Measurements from ENCODE around the gene CBX7. TPM values are rescaled to one million over a fixed set of nuclear protein-coding genes. Genes with fewer than 3 reads are reported as not detected.

CBX7 gene
- total RNA-seq, 1 donor from 2014 or later: 5.9 TPM

GRCh38 chr22:39115977-39116621 lies 36.4 kb downstream of the CBX7 start:
- DNase-seq: no peak

DNA sequence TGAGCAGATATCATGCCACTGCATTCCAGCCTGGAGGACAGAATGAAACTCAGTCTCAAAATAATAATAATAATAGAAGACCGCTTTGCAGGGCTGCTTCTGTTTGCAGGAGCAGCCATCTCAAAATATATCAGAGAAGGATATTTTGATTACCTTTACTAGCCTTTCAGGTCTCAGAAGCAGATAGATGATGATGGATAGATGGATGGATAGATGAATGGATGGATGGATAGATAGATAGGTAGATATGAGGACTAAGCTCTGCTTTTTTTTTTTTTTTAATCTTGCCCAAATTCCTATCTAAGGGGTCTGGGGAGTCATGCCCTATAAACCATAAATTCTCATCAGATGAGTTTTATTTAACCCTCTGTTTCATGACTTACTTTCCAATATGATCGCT lies 36.9 kb downstream of the CBX7 start:
- Mint-ChIP-seq H3K4me1 (ENCODE audit: low read depth, unreplicated experiment) (no peaks in the 10 kb centered on the region), H3K27me3 (ENCODE audit: unreplicated experiment) (peaks cover 7% of the 10 kb centered on the region), H3K9me3 (ENCODE audit: unreplicated experiment) (peaks cover 2% of the 10 kb centered on the region), H3K4me3 (ENCODE audit: unreplicated experiment) (no peak overlapping the region), H3K27ac (ENCODE audit: unreplicated experiment) (no peak overlapping the region), H3K36me3 (ENCODE audit: unreplicated experiment) (no peaks in the 10 kb centered on the region)
- TF ChIP-seq, protein P1, sequence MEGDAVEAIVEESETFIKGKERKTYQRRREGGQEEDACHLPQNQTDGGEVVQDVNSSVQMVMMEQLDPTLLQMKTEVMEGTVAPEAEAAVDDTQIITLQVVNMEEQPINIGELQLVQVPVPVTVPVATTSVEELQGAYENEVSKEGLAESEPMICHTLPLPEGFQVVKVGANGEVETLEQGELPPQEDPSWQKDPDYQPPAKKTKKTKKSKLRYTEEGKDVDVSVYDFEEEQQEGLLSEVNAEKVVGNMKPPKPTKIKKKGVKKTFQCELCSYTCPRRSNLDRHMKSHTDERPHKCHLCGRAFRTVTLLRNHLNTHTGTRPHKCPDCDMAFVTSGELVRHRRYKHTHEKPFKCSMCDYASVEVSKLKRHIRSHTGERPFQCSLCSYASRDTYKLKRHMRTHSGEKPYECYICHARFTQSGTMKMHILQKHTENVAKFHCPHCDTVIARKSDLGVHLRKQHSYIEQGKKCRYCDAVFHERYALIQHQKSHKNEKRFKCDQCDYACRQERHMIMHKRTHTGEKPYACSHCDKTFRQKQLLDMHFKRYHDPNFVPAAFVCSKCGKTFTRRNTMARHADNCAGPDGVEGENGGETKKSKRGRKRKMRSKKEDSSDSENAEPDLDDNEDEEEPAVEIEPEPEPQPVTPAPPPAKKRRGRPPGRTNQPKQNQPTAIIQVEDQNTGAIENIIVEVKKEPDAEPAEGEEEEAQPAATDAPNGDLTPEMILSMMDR (IDR thresholded peaks at IDR 0.05; ENCODE audit: partially characterized antibody, unreplicated experiment): no peak
- no peak for DNase-seq

More at GRCh38 chr22:39115977-39116621, 36.4 kb downstream of the CBX7 start:
- peaks cover 2% of the 10 kb centered on the region for H3K9me3 Mint-ChIP-seq (ENCODE audit: unreplicated experiment)
- no peak overlapping the region for H3K27ac Mint-ChIP-seq (ENCODE audit: unreplicated experiment)
- H3K27me3 Mint-ChIP-seq (ENCODE audit: unreplicated experiment): peaks cover 7% of the 10 kb centered on the region
- no peaks in the 10 kb centered on the region for H3K4me1 Mint-ChIP-seq (ENCODE audit: low read depth, unreplicated experiment)
- TF ChIP-seq, protein P1 (IDR thresholded peaks at IDR 0.05; ENCODE audit: partially characterized antibody, unreplicated experiment): no peak
- no peak overlapping the region for H3K4me3 Mint-ChIP-seq (ENCODE audit: unreplicated experiment)
- no peaks in the 10 kb centered on the region for H3K36me3 Mint-ChIP-seq (ENCODE audit: unreplicated experiment)

DNA sequence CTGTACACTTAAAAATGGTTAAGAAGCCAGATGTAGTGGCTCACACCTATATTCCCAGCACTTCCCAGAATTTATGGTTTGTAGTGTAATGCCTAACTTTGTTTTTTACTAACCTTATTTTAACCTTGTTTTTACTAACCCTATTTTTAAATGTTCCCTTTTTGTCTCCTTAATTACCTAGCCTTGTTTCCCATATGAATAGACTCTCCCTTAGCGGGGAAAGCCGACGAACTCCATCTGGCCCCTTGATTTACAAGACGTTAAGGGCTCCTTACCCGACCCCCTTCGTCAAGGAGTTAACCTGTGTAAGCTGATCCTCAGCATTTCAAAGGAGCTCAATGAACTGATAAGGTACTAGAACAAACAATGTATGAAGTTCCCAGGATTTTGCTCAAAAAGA lies 38.4 kb downstream of the CBX7 start:
- Mint-ChIP-seq H3K36me3 (ENCODE audit: unreplicated experiment) (no peaks in the 10 kb centered on the region), H3K4me1 (ENCODE audit: low read depth, unreplicated experiment) (no peaks in the 10 kb centered on the region), H3K9me3 (ENCODE audit: unreplicated experiment) (peaks cover 2% of the 10 kb centered on the region), H3K4me3 (ENCODE audit: unreplicated experiment) (no peak overlapping the region), H3K27ac (ENCODE audit: unreplicated experiment) (no peak overlapping the region), H3K27me3 (ENCODE audit: unreplicated experiment) (peaks cover 7% of the 10 kb centered on the region)
- DNase-seq: no peak
- TF ChIP-seq, protein P1 (IDR thresholded peaks at IDR 0.05; ENCODE audit: partially characterized antibody, unreplicated experiment): no peak

DNA sequence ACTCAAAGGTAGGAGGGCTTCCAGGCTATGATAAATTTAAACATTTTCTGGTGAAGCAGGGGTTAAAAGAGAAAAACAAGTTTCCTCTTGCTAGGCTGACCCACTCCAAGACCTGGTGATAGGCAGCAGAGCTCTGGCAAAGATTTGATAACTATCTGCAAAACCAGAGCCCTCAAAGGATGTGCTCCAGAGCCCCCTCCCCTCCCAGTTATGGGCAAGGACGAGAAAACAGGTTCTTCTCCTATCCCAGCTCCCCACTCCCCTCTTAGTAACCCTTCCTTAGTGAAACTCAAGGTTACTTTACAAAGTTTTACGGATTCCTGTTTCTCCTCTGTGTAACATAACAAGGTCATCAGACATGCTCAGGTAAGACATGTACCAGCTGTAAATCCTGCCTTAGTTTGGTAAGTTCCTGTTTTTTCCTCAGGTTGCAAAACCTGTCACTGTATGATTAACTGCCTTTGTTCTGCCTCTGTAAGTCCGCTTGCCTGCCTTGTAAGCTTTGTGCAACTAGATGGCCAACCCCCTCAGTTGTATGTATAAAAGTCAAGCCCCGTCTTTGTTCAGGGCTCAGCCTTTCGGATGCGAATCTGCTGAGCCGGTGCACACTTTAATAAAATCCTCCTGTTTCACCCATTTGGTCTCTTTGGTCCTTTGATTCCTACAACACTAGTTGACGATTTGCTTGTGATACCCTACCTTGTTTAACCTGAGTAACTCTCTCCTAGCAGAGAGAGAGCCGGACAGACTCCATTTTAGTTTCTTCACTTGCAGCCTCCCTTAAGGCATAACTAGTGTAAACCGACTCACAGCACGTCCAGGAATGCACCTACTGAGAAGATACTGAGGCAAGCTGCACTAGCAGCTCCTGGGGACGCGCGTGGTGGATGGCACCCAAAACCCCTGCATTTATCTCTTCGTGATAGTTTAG lies 41.6 kb downstream of the CBX7 start:
- peaks cover 5% of the 10 kb centered on the region for H3K27me3 Mint-ChIP-seq (ENCODE audit: unreplicated experiment)
- TF ChIP-seq, protein P1 (IDR thresholded peaks at IDR 0.05; ENCODE audit: partially characterized antibody, unreplicated experiment): no peak
- no peak for DNase-seq
- no peaks in the 10 kb centered on the region for H3K9me3 Mint-ChIP-seq (ENCODE audit: unreplicated experiment)
- no peak overlapping the region for H3K4me3 Mint-ChIP-seq (ENCODE audit: unreplicated experiment)
- H3K36me3 Mint-ChIP-seq (ENCODE audit: unreplicated experiment): no peaks in the 10 kb centered on the region
- H3K27ac Mint-ChIP-seq (ENCODE audit: unreplicated experiment): no peak overlapping the region
- H3K4me1 Mint-ChIP-seq (ENCODE audit: low read depth, unreplicated experiment): no peaks in the 10 kb centered on the region

- no peak overlapping the region for H3K27ac Mint-ChIP-seq (ENCODE audit: unreplicated experiment)
- no peak overlapping the region for H3K4me3 Mint-ChIP-seq (ENCODE audit: unreplicated experiment)
- peaks cover 5% of the 10 kb centered on the region for H3K27me3 Mint-ChIP-seq (ENCODE audit: unreplicated experiment)
- no peaks in the 10 kb centered on the region for H3K9me3 Mint-ChIP-seq (ENCODE audit: unreplicated experiment)
- H3K36me3 Mint-ChIP-seq (ENCODE audit: unreplicated experiment): no peaks in the 10 kb centered on the region
- DNase-seq: no peak
- no peaks in the 10 kb centered on the region for H3K4me1 Mint-ChIP-seq (ENCODE audit: low read depth, unreplicated experiment)
- TF ChIP-seq, protein P1 (IDR thresholded peaks at IDR 0.05; ENCODE audit: partially characterized antibody, unreplicated experiment): no peak
Observed at GRCh38 chr22:39109361-39109760, 43.1 kb downstream of the CBX7 start.

All from glutamatergic neuron (in vitro differentiated cells).